H1 (cell line): ENCODE results near the gene TLL1. TPM values are rescaled to one million over a fixed set of nuclear protein-coding genes. Genes with fewer than 3 reads are reported as not detected.

ENCODE experiments used
- RAD21 ChIP-seq, 2 experiments: IDR thresholded peaks in 1 of 2; conservative IDR thresholded peaks in 1 of 2; 2 replicates each; pipeline ENCODE4 v1.6.1; 2011; ENCODE audit warnings: low read depth in 2 of 2, low read length in 2 of 2, improper control_type of control experiment in 1 of 2, inconsistent platforms in 1 of 2, mild to moderate bottlenecking in 1 of 2, moderate library complexity in 1 of 2
- TCF12 ChIP-seq: IDR thresholded peaks from 2 replicates; pipeline ENCODE4 v1.6.1; 2011; ENCODE audit warnings: low read depth, mild to moderate bottlenecking, low read length
- polyA plus RNA-seq, 7 experiments: library from polyadenylated mRNA; depleted of rRNA in 3 of 7; stranded (reverse) in 5 of 7; unstranded in 2 of 7; fragments of >200 nt in 5 of 7; fragments of 200-250 nt in 2 of 7; gene quantifications; 1 replicate in 5 of 7; 2 replicates in 1 of 7; 4 replicates in 1 of 7; pipeline versions ENCODE4 v1.2.1 to v1.2.3, GENCODE V29; 2011 to 2013; ENCODE audit warnings: missing spikeins in 2 of 7, mixed read lengths in 2 of 7
- total RNA-seq: library from RNA; stranded (reverse); fragmentation: NEBNext Ultra II Directional; extraction: Animal tissue kit (Norgen Biotek cat#: 25700); gene quantifications from 2 replicates; pipeline ENCODE4 v1.2.1, GENCODE V29; 2021

The TLL1 gene
- total and polyA plus RNA-seq, 2 of the 8 experiments (the other 6 are each of a cell fraction or from before 2014, with no cell fraction given) = 0.18 to 1.1 TPM

DNA sequence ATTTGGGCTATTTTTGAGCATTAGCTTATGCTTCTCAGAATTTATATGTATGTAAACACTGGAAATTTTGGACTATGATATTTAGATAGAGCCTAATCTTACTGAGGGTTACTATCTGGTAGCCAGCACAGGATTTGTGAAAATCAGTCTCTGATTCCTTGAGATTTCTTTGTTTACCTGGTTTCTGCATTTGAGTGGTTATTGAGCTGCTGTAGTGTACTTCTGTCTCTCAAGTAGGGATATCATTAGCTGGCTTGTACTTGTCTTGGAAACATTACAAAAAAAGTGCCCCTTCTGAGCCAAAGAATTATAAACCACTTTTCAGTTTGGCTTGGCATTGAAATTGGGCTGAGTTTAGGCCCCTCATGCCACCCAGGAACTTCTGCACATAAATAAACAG is 49.7 kb downstream of the TLL1 start (continued):
- no peak for TF ChIP-seq RAD21 (IDR thresholded peaks at IDR 0.05 in 1 of 2, conservative IDR thresholded peaks at IDR 0.05 in 1 of 2; ENCODE audit: low read depth in 2 of 2, low read length in 2 of 2)
- TF ChIP-seq TCF12 = no peak
